Measurements from ENCODE around the gene MZF1. TPM values are rescaled to one million over a fixed set of nuclear protein-coding genes. Genes with fewer than 3 reads are reported as not detected.
A peak's percentile ranks its signal among the peaks of the same experiment; 100 is the strongest.

MZF1 gene
- total and polyA plus RNA-seq, 9 of the 15 experiments (the other 6 are each of a cell fraction or from before 2014, with no cell fraction given) = 0.31 to 29.3 (median 11.5) TPM

GRCh38 chr19:58584498-58585441 is 11.6 kb upstream of the MZF1 start (continued):
- no peak for TF ChIP-seq GTF3C2 (IDR thresholded peaks at IDR 0.05; ENCODE audit: borderline replicate concordance, extremely low read depth, insufficient read length)
- peak; percentile 74 for TF ChIP-seq NCOR1 (IDR thresholded peaks at IDR 0.05)
- TF ChIP-seq KDM4B (IDR thresholded peaks at IDR 0.05; ENCODE audit: borderline replicate concordance in 2 of 2, low read depth in 1 of 2) = no peak
- TF ChIP-seq ZNF444 (CRISPR knock-in tag; IDR thresholded peaks at IDR 0.05) = no peak
- no peak for TF ChIP-seq CLOCK (CRISPR knock-in tag; IDR thresholded peaks at IDR 0.05; ENCODE audit: borderline replicate concordance)
- TF ChIP-seq E2F4 (CRISPR knock-in tag; IDR thresholded peaks at IDR 0.05; ENCODE audit: low read depth) = no peak
- no peak for TF ChIP-seq IFI16 (CRISPR knock-in tag; IDR thresholded peaks at IDR 0.05)
- peak; percentile 74 for TF ChIP-seq ZNF592 (IDR thresholded peaks at IDR 0.05)
- TF ChIP-seq U2AF2 (optimal IDR thresholded peaks at IDR 0.05; ENCODE audit: low read depth, low read length) = no peak
- no peak for TF ChIP-seq SETDB1 (IDR thresholded peaks at IDR 0.05; ENCODE audit: low read length)
- TF ChIP-seq TBL1XR1 (IDR thresholded peaks at IDR 0.05; ENCODE audit: low read length in 2 of 2) = peak in 1 of 2 experiments; percentile 58; a peak in 1 of 4 replicates
- no peak for TF ChIP-seq PREB (CRISPR knock-in tag; IDR thresholded peaks at IDR 0.05)
- TF ChIP-seq TCF3 (CRISPR knock-in tag; IDR thresholded peaks at IDR 0.05) = peak; percentile 83

Measured in K562 (cell line).